Fibroblast of the aortic adventitia (primary cell): ENCODE measurements around the gene PKD2. TPM values are rescaled to one million over a fixed set of nuclear protein-coding genes. Genes with fewer than 3 reads are reported as not detected.
A peak's percentile ranks its signal among the peaks of the same experiment; 100 is the strongest.

ENCODE experiments used
- DNase-seq: peaks from one replicate; pipeline ENCODE4 v3.0.0-alpha.2; 2010; ENCODE audit warnings: low read depth
- H3K4me3 ChIP-seq: 2 replicates; pipeline ENCODE4 v1.5.1; 2011; ENCODE audit warnings: low read depth, mild to moderate bottlenecking, control low read depth, low read length, moderate library complexity
- CTCF ChIP-seq: IDR thresholded peaks from 2 replicates; pipeline ENCODE4 v1.5.1; 2011; ENCODE audit warnings: mild to moderate bottlenecking, low read length, control low read depth, inconsistent platforms; ENCODE audit not compliant: insufficient read depth
- total RNA-seq: library from RNA; depleted of rRNA; stranded (reverse); fragments of >200 nt; gene quantifications from 2 replicates; pipeline ENCODE4 v1.2.3, GENCODE V29; 2012; ENCODE audit warnings: low replicate concordance

Gene PKD2
- total RNA-seq, 1 donor: 66.6 TPM

- no peak for TF ChIP-seq CTCF
- no peak for DNase-seq
- H3K4me3 ChIP-seq: no peak overlapping the region
Measured at GRCh38 chr4:87970121-87970520, 37.3 kb upstream of the PKD2 start.

GRCh38 chr4:87971866-87972265 is 35.6 kb upstream of the PKD2 start:
- no peak for DNase-seq
- TF ChIP-seq CTCF: no peak
- no peak overlapping the region for H3K4me3 ChIP-seq

- no peak overlapping the region for H3K4me3 ChIP-seq
- TF ChIP-seq CTCF: peak; percentile 76
- peak; percentile 77 for DNase-seq
Measured at GRCh38 chr4:87973283-87974169, 33.9 kb upstream of the PKD2 start.

- H3K4me3 ChIP-seq: no peak overlapping the region
- no peak for DNase-seq
- TF ChIP-seq CTCF: no peak
Measured at GRCh38 chr4:87974856-87975462, 32.5 kb upstream of the PKD2 start.

- no peak for TF ChIP-seq CTCF
- no peak within 1 kb of the TSS for H3K4me3 ChIP-seq
- DNase-seq: peak; percentile 19
Measured at GRCh38 chr4:87975466-87975865, 32.0 kb upstream of the PKD2 start, which contains the start of gene SPP1. TSS of gene SPP1 (plus strand) at chr4:87975714. CDS start at chr4:87976896, 1,182 bp downstream.

- TF ChIP-seq CTCF: no peak
- no peak overlapping the region for H3K4me3 ChIP-seq
- no peak for DNase-seq
Measured at GRCh38 chr4:87977521-87978278, 29.7 kb upstream of the PKD2 start.
